Stimulated activated CD4-positive, alpha-beta T cell treated with anti-CD3 and anti-CD28 coated beads, Interleukin-4, amount 100 ng/mL, for 1 hour (primary cell): Measurements from ENCODE around the gene CDC42EP1.
A peak's percentile ranks its signal among the peaks of the same experiment; 100 is the strongest.
"Not testable (repeated sequence)": the region's sequence is repeated elsewhere in the genome, so short reads cannot be mapped to it uniquely, and the experiment has no call there.

ENCODE experiments used
- DNase-seq: peaks from one replicate; pipeline ENCODE4 v3.0.0-alpha.2; 2020

The CDC42EP1 gene, protein sequence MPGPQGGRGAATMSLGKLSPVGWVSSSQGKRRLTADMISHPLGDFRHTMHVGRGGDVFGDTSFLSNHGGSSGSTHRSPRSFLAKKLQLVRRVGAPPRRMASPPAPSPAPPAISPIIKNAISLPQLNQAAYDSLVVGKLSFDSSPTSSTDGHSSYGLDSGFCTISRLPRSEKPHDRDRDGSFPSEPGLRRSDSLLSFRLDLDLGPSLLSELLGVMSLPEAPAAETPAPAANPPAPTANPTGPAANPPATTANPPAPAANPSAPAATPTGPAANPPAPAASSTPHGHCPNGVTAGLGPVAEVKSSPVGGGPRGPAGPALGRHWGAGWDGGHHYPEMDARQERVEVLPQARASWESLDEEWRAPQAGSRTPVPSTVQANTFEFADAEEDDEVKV

DNA sequence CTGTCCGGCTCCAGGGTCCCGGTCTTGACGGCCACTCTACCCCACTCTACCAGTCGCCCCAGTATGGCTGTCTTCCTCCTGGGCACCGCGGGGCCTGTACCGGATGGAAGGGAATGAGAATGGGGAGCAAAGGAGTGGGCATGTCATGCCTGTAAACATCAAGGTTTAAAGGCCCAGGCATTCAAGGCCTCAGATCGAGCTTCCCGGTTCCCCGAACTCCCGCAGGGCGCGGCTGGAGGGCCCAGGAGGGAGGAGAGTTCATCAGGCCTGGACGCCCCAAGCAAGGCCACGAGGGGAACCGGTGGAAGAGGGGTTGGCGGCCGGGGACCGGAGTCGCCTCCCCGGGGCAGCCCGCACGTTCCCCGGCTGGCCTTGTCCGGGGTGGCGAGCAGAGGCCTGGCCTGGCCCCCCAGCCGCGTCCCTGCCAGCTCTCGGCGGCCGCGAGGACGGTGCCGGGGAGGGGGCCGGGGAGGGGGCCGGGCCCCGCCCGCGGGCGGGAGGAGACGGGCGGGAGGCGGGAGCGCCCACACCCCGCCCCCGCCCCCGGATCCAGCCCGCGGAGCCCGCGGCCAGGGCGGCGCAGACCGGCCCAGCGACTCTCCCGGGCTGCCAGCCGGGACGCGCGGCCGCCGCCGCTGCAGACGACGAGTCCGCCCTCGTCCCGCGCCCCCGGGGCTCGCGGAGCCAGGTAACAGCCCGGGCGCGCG lies at the start of gene CDC42EP1:
CDC42EP1 (plus strand) TSS at position 580 of the 707 bp plus-strand sequence. CDS start 5,870 bp downstream, outside the sequence.
- no peak for DNase-seq

DNA sequence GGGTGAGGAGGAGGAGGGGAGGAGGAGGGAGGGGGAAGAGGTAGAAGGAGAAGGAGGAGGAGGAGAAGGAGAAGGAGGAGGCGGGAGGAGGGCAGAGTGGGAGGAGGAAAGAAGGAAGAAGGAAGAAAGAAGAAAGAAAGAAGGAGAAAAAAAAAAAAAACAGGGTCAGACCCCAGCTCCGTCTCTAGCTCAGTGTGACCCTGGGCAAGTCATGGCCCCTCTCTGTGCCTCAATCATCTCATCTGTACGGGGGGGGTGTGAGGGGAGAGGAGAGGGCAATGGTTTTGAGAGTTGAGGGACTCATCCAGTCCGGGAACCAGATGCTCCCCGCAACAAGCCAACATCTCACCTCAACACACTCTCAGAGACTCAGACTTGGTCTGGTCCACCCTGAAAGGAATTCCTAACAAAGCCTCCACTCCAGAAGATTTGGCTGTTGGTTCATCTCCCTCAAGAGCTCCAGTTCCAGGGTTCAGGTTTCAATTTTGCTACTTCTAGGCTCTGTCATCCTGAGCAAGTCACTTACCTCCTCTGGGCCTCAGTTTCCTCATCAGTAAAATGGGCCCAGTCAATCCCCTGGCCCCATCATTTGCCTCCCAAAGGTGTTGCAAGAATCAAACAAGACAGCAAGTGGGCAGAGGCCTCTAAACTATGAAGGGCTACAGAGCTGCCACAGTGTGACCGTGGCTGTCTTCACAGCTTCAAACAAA lies 48.7 kb upstream of the CDC42EP1 start:
- no peak for DNase-seq

DNA sequence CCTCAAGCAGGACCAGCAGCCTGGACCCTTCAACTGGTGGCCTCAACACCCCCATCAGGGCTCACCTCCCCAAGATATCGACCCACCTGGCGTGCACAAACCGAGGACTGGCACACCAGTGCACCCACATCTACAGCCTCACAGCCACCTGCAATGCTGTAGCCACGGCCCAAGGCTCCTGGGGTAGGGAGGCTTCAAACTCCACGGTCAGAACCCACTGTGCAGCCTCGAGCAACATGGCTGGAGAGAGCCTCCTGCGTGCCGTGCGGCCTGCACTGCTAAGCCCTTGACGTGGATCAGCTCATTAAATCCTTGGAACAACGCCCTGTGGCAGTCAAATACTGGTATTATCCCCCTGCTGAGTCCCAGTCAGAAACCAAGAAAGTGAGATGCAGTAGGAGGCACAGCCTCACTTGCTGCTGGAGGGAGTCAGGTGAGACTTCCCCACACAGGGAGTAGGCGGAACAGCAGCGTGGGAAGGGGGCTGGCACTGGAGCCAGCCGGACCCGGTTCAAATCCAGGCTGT lies 45.7 kb upstream of the CDC42EP1 start:
- no peak for DNase-seq

DNA sequence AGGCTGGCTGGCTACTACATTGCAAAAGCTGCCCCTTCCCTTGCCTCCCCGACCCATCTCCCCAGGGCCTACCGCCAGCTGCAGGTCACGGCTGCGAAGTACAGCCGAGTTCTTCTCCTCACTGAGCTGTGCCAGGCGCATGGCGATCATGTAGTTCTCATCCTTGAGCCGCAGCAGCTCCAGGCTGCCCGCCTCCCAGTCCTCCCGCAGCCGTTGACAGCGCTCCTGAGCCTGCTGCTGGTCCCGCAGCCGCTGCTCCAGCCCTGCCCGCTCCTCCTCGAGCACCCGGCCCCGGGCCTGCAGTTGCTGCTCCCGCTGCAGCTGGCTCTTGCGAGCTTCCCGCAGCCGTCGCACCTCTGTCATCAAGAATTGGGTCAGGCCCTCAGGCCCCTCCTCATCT lies 44.4 kb upstream of the CDC42EP1 start:
- DNase-seq, result no peak

DNA sequence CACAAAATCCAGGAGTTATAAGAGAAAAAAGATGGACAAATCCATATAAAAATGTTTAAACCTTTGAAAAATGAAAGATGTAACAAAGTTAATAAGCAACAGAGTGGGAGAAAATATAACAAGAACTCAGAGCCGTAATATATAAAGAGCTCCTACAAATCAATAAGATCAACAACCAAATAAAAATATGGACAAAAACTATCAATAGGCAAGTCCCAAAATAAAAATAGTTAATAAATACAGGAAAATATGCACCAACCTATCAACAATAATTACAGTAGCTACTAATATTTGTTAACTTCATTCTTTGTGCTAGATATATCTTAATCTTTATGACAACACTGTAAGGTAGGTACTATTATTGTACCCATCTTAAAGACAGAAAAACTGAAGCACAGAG lies 43.8 kb upstream of the CDC42EP1 start:
- DNase-seq, result no peak

DNA sequence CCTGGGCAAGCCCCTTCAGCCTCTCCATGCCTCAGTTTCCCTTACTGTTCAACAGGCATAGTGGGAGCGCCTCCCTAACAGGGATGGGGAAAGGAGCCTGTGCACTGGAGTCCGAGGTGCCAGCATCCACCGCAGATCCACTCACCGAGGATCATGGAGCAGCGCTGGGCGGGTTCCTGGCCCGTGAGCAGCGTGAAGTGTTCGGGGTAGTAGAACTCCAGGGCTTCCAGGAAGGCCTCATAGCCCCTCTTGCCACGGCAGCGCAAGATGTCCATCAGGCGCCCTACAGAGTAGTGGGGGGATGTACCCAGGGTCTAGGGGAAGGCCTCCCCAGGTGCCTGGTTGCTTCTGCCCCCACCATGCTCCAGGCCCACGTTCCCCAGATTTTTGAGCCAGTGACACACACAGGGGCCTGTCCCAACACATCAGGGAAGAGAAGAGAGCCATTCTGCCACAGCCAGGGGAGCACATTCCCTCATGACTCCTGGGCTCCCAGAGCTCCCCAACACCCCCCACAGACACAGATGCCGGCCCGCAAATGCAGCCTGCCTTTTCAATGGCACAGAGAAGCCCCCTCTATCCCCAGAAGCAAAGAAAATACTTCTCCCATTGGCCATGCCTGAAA lies 42.3 kb upstream of the CDC42EP1 start:
- no peak for DNase-seq

DNA sequence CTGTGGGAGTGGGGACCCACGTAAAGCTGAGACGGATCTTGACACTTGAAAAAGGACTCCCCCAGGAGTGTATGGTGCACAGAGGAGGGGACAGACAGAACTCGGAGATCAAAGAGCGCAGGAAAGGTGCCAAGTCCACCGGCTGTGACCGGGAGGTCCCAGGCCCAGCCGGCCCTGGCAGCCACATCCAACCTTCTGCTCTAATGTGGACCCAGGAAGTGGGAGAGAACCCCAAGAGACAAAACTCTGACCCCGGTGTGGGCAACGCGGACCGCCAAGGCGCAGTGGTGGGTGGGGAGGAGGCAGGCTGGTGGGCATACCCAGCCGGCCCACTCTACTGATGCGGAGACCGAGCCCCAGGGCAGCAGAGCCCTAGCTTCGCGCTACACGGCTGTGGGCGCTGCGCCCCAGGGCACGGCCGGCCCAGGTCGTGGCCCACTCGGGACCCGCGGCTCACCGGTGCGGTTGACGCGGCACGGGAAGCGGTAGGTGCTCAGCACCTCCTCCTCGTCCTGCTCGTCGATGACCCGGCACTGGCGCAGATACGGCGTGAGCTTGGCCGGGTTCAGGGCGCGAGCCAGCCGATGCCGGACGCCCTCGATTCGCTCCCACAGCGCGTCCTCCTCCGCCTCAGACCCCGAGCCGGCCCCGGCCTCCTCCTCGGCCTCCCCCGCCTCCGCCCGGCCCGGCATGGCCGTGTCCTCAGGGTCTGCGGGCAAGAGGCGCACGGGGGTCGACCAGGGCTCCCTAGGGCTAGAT lies 41.6 kb upstream of the CDC42EP1 start:
- no peak for DNase-seq

DNA sequence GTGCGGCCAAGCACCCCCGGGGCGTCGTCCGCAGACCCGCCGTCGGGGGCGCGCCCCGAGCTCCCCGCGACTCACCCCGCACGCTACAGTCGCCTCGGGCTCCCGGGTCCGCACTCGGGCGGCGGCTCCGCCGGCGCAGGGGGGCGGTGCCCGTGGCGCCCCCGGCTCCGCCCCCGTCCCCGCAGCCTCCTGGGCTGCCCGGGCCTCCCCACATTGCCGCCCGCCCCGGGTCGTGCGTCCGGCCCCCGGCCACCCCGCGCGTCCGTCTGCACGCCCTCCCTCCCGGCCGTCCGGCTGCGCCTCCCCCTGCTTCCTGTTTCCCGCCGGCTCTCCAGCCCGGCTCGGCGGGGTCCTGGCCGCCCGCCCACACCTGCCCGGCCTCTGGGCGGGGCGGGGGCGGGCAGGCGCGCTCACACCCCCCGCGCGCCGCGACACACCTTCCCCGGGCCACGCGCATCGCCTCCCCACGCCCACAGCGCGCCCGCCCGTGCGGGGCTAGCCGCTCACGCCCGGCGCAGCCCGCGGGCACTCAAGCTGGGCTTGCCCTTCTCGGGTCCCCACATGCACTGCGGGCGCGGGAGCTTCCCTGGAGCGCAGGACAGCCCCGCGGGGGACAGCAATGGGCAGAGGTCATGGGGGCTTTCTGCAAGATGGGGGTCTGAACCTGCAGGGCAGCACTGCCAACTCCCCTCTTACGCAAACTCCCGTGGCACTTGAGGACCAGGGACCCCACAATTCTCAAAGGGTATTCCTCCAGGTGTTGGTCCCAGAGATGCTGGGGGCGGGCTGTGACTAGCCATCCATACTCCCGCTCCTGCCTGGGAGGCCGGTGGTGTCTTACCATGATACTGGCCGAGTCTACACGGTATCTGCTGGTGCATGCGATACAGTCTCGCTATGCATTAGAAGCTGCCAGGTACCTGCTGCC lies 40.7 kb upstream of the CDC42EP1 start, which contains the start of gene CARD10:
CARD10 (minus strand) TSS at position 148 of the 928 bp plus-strand sequence. CDS start 215 bp downstream, outside the sequence.
- DNase-seq, result no peak

DNA sequence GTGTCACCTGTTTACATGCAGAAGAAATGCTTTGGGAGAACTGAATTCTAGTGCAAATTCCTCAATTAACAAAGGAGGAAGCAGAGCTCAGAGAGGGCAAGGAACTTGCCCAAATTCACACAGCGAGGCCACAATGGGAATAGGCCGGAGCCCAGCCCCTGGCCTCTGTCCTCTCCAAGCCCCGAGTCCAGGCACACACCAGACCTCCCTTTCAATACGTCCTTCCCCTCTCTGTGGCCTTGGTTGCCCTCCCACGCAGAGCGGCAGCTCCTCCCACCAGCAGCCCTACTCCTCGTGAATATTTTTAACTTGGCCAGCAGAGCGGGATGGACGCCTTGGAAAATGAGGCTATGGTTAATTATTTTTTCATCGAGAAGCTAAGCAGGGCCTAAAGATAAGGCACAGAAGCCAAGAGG lies 39.5 kb upstream of the CDC42EP1 start:
- DNase-seq, result no peak

DNA sequence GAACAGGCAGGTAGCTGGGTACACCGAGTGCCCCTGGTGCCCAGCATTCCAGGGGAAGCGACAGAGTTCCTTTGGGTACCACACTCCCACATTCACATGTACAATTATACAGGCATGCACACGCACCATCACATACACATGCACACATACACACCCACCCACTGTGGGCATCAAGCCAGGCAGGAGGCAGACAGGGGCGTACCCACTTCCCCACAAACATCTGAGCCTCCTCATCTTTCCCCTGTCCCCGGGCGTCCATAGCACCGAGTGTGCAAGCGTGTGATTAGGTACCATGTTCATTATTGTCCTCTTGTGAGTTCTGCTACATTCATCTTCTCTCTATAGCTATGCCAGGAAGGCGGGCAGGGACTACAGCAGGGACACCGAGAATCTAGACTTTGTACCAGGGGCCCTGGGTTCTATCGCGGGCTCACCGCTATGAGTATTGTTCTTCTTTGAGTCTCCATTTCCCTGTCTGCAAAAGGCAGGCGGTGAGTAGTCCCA lies 39.0 kb upstream of the CDC42EP1 start:
- DNase-seq, result no peak

DNA sequence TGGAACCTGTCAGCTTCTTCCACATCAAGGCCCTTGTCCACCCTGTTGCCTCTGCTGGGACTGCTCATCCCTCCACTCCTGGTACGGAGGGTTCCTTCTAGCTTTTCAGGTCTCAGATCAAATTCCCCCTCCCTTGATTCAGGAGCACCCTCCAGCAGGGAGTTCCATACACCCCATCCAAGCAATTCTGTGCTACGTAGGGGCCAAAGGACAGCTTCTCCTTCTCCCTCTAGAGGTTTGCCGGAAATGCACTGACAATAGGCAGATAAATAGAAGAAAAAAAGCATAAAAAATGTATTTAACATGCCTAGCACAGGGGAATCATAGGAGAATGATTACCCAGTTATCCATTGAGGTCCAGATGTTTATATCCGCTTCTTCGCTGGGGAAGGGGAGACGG lies 37.8 kb upstream of the CDC42EP1 start:
- DNase-seq, result no peak

DNA sequence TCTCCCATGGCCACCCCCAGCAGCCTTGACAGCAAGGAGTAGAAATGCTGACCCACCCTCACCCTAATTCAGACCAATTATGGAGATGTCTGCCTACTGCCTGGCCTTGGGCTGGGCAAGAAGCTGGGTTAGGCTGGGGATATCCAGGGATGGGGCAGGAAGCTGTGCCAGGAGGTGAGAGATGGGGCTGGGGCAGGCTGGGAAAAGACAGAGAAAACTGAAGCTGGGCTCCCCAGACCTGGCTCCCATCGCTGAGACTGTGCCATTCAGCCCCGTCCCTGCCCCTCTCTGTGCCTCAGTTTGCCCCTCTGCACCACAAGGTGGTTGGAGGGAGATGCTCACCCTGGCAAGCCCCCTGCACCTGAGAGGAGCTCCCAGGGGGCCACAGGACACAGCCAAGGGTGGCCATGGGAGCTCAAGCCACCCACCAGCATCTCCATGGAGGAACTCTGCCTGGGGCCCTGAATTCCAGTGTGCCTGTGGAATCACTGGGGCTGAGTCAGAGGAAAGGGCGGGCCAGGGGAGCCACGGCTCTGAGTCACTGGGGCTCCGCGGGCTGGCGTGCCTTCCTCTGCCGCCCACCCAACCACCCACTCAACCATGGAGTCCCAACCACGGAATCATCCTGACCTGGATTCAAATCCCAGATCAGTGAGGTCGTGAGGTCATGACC lies 35.1 kb upstream of the CDC42EP1 start:
- DNase-seq, result peak; percentile 33

DNA sequence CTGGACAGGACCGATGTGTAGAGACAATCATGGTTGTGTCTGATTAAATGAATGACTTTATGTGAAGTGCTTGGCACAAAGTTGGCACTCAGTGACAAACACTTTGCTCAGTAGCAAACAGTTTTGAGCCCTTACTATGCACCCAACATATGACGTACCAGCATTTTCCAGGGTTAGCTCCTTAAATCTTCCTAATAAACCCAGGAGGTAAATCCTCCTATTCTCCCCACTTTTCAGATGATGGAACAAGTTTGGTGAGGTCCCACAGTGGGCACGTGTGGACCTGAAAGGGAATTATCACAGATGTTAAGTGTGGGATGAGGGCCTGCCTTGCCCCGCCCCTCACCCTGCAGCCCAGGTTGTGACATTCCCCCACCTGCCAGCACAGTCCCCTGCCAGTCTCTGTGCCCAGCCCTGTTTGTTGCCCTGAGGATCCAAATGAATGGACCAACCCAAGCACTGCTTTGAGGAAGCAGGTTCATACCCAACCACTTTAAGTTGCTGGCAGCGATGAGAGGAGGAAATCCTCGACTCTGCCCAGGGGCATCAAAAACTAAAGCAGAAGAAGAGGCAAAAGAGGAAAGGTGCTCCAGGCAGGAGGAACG lies 34.4 kb upstream of the CDC42EP1 start:
- DNase-seq, result no peak

DNA sequence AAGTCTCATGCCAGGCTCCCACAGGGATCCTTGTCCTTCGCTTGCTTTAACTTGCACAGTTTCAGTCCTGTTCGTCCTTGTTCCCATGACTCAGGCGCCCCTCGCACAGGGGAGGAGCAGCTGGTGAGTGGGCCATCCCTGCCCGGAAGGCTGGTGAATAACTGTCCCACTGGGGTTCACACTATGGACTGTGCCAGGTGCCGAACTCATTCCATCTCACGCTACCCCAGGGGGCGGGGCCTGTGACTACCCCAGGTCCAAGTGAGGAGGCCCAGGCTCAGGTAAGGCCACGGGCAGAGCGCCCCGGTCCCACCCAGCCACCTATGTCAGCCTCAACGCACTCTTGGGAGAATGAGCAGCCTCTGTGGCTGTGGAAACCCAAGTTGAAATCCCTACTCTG lies 33.9 kb upstream of the CDC42EP1 start:
- DNase-seq, result no peak

DNA sequence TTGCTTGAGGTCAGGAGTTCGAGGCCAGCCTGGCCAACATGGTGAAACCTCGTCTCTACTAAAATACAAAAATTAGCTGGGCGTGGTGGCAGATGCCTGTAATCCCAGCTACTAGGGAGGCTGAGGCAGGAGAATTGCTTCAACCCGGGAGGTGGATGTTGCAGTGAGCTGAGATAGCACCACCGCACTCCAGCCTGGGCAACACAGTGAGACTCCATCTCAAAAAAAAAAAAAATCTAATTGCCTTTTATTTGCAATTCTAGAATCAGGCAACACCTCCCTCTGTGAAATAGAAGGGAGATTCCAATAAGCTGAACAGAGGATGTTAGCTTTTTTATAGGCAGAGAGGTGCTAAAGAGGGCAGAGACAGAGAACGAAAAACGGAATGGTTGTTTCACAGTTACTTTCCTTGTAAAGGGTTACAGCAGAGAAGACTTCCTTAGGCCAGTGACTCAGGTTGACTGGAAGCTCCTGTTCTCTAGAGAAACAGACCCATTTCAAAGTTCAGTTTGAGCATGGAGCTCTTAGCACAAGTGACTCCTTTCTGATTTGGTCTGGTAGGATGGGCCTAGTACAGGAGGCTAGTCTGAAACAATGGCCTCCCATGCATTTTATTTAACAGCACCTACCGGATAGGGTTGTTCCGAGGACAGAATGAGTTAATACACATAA lies 33.1 kb upstream of the CDC42EP1 start:
- not testable (repeated sequence) for DNase-seq

DNA sequence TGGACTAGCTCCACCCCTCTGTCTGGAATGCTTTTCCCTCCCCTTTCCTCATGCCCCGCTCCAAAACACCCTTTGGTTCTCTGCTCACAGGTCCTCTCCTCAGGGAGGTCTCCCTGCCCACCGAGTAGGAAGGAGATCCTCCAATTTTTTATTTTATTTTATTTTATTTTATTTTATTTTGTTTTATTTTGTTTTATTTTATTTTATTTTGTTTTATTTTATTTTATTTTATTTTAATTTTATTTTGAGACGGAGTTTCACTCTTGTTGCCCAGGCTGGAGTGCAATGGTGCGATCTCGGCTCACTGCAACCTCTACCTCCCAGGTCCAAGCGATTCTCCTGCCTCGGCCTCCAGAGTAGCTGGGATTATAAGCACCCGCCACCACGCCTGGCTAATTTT lies 32.3 kb upstream of the CDC42EP1 start:
- DNase-seq, result not testable (repeated sequence)

DNA sequence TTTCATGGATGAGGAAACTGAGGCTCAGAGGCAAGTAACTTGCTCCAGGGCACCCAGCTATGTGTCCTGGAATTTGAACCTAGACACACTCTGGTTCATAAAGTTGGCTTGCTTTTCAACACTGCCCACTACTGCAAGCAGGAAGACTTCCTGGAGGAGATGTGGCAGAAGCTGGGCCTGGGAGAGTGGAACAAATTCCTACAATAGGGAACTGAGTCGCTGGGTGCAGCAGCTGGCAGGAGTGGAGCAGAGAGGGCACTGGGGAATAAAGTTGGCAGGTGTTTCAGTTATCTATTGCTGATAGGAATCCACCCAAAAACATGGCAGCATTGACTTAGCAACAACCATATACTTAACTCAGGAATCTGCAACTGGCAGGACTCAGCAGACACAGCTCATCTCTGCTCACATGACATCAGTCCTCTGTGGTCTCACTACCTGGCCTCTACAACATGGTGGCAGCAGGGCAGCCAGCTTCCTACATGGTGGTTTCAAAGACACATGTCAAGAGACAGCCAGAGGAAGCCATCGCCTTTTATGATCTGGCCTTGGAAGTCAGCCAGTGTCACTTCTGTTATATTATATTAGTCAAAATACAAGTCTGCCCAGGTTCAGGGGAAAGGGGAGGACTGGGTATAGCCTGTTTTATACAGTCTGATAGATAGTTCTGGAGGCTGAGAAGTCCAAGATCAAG lies 30.5 kb upstream of the CDC42EP1 start:
- no peak for DNase-seq

DNA sequence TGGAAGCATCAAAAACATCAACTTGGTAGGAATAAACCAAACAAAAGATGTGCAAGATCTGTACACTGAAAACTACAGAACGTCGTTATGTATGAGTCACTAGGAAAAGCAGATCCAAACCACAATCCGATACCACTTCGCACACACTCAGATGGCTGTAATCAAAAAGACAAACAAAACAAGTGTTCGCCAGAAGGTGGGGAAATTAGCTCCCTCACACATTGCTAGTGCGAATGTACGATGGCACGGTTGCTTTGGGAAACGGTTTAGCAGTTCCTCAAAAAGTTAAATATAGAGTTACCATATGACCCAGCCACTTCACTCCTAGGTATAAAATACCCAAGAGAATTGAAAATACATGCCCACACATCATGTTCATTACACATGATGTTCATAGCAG lies 26.3 kb upstream of the CDC42EP1 start:
- DNase-seq, result no peak
